ENCODE measurements around the gene TMEM163.
"Not testable (repeated sequence)": the region's sequence is repeated elsewhere in the genome, so short reads cannot be mapped to it uniquely, and the experiment has no call there.

TMEM163 gene

DNA sequence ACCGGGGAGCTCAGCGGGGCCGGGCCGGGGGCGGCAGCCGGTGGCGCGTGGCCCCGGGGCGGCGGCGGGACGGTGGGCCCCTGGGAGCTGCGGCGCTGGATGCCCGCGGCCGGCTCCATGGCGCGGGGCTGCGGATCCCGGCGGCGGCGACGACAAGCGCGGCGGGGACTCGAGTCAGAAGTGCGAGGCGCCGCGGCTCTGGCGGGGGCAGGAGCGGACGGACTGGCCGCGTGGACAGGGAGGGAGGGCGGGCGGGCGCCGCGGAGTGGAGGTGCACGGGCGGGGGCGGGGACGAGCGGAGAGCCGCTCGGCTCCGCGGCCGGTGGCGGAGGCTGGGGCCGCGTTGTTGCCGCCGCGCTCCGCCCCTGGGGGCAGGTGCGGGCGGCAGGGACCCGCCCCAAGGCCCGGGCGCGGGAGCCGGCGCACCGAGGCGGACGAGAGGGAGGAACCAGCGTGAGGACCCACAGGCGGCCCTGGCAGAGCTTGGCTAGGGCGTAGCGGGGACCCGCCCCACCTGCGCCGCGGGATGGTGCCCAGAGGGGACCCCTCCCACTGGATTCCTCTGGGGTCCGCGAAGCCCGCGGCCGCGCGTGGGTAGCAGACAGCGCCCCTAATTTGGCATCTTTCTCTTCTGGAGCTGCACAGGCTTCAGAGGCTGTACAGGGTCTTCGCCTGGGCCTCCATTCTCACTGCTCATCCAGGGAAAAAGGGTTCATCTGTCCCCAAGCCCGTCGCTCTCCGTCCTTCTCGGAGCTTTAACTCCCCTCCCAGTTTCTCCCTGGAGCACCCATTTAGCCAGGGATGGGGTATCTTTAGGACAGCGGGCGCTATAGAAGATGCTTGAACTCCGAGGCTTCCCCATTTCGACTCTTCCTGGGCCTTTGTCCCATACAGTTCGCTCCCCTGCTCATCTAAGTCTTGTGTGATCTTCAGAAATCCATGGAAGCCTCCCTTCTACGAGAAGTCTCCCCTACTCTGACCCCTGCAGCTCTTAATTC, at the start of gene TMEM163:
TMEM163 (minus strand) TSS at position 184 of the 998 bp plus-strand sequence.
- no peak for DNase-seq

DNA sequence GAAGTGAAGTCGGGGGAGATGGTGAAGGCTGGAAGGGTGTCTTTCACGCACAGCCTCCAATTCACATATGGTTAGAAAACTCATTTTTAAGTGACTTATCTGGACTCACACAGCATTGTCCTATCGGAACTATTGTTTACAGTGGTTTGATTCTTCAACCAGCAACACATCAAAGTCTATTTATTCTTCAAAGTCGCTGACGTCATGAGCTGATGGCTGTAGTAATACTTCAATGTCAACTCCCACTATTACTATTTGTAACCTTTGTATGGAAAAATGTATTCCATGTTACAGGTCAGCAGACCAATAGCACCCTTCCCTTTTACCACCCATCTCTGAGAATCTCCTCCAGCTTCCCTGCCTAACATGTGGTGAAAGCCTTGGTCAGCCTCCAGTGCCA, 47.8 kb upstream of the TMEM163 start:
- no peak for DNase-seq

DNA sequence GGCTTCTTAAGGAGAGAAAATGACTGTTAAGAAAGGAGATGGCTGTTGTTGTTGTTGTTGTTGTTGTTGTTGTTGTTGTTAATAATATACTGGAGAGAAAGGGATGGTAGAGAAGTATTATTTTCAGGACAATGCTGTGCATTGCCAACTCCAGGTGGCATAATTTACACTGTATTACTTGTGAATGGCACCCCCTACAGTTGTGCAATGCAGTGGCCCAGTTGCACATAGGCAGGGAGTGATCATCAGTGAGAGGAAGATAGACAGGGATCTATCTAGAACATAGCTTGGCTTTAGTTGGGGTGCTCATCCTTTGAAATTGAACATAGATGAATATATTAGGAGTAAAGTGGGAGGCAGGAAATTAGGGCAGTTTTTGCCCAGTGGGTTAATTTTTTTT, 47.2 kb upstream of the TMEM163 start:
- no peak for DNase-seq

DNA sequence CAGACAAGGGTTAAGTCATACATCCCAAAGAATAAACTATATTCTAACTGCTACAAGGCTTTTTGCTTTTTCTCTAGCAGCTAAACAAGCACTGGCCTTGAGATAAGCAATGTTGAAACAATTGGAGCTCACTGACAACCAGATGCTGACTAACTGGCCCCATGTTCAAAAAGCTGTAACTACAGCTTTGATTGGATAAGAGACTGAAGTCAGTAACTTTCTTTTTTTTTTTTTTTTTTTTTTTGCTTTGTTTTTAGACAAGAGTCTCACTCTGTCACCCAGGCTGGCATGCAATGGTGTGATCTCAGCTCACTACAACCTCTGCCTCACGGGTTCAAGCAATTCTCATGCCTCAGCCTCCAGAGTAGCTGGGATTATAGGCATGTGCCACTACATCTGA, 45.4 kb upstream of the TMEM163 start:
- DNase-seq = no peak

DNA sequence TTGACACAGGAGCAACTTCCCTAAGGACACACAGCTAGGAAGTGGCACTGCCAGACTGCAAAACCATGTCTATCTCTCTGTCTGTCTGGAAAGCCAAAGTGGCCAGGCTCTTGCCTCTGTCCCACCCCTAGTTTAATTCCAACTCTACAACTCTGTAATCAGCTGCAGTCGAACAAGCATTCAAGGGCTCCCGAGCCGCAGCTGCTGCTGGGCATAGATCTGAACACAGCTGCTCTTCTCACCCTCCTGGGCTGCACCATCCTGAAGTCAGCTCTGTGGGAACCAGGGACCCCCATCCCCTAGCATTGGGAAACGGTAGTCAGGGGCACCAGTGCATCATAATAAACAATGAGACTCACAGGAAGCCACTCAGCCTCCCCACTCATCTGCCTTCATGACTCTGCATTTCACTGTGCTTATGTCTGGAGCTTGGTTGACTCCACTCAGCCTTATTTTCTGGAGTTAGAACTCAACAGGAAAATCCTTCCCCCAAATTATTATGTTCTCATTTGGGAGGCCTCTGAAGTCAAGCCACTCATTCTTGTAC, 44.4 kb upstream of the TMEM163 start:
- DNase-seq = no peak

DNA sequence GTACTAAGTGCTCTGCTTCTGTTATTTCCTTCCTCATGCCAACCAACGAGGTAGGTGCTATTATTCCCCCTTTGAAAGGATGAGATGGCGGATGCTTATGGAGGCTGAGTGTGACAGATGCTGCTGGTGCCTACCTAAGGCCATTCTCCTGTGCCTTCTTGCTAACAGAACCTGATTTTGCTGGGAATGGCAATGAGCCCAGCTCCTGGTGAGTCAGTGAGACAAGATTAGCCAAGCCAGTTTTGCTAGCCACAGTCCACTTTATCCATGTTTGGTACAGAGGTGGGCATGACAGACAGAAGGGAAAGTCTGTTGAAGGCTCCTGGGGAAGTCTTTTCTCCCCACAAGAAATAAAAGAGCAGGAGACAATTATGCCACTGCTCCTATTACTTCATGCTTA, 43.7 kb upstream of the TMEM163 start:
- no peak for DNase-seq

DNA sequence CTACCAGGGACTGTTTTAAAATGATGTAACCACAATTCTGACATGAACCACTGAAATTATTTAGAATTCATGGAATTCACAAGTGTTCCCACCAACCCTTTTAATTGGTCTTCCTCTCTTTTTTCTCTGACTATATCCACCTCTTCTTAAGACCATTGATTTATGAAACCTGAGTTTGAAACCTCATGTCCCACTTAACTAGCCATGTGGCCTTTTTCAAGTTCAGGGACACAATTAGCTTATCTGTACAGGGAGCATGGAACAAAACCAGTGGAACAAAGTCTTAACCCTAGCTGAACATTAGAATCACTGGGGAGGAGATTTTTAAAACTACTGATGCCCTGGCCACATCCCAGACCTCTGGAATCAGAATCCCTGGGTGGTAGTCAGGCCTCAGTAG, 41.6 kb upstream of the TMEM163 start:
- no peak for DNase-seq

DNA sequence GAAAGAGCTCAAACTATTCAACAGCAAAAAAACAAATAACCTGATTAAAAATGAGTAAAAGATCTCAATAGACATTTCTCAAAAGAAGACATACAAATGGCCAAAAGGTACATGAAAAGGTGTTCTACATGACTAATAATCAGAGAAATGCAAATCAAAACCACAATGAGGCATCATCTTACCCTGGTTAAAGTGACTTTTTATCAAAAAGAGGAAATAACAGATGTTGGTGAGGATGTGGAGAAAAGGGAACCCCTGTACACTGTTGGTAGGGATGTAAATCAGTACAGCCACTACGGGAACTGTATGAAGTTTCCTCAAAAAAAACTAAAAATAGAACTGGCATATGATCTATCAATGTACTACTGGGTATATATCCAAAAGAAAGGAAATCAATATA, 39.8 kb upstream of the TMEM163 start:
- no peak for DNase-seq

DNA sequence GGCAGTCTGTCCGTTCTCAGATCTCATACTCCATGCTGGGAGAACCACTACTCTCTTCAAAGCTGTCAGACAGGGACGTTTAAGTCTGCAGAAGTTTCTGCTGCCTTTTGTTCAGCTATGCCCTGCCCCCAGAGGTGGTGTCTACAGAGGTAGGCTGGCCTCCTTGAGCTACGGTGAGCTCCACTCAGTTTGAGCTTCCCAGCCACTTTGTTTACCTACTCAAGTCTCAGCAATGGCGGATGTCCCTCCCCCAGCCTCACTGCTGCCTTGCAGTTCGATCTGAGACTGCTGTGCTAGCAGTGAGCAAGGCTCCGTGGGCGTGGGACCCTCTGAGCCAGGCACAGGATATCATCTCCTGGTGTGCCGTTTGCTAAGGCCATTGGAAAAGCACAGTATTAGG, 33.2 kb upstream of the TMEM163 start:
- not testable (repeated sequence) for DNase-seq

DNA sequence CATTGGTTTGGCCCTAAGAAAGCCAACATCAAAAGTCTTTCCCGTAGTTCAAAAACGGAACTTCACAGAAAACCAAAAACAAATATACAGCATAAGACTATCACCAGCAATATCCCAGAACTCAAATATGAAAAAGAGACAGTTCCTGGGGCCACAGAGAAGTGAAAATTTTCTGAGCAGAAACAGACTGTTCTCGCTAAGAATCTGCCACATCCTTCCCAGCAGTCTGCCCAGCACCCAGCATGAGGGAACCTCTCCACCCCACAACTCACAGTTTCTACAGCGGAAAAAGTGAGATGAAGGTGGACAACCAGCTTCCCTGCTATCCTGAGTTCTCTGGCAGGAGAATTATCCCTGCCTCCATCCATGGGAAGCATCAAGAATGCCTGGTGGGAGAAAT, 26.7 kb upstream of the TMEM163 start:
- DNase-seq = no peak

DNA sequence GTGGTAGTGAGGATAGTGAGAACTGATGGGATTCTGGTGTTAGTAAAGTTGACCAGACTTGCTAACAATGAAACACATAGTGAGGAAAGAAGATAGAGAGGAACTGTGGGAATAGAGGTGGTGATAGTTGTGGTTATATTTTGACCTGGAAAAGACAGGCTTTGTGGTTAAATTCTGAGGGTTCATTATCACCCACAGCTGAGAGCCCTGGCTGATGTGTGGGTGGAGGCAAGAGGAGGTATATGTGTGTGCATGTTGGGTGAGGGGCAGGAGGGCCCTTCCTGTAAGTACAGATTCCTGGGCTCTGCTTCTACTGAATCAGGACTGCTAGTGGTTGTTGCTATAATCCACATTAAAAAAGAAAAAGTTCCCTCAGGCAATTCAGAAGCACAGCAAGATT, 26.2 kb upstream of the TMEM163 start:
- DNase-seq = no peak

DNA sequence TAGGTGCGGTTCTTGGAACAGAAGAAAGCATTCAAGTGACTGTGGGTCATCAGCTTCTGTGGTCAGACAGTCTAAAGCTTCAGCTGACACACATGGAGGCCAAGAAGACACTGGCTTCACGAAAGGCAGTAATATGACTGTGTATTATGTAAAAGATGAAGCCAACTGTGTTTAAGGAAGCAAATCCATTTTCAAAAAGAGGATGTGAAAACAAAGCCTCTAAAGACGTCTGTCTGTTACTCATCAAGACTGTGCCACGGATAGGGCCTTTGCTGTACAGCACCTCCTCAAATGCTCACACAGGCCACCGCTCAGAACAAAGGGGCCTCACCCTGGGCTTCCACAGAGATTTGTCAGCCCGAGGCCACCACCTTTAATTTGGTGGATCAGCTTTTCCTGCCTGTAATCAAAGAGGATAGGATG, 21.1 kb upstream of the TMEM163 start:
- no peak for DNase-seq

DNA sequence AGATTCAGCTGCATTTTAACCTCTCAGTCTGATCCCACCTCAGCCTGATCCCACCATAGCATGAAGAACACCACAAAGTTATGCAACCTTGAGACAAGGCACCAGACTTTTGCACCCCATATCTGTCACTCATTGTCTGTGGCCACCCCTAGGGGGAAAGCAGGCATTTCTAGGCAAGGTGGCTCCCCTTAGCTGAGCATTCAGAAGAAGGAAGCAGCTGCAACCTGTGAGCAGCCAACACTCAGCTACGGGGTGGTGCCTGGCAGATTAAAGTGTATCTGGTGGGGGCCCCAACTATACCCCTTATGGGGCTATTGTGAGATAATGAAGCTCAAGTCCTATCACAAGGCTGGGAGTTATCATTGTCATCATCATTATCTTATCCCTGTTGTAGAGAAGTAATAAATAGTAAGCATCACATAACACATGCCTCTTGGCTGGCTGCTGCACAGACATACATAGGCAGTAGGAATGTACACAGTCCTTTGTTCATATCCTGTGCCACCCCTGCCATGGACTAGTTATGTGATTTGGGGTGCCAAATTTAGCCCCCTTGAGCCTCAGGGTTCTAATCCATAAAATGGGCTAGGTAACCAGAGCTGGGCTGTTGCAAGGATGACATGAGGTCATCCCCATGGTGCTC, 20.6 kb upstream of the TMEM163 start:
- no peak for DNase-seq

DNA sequence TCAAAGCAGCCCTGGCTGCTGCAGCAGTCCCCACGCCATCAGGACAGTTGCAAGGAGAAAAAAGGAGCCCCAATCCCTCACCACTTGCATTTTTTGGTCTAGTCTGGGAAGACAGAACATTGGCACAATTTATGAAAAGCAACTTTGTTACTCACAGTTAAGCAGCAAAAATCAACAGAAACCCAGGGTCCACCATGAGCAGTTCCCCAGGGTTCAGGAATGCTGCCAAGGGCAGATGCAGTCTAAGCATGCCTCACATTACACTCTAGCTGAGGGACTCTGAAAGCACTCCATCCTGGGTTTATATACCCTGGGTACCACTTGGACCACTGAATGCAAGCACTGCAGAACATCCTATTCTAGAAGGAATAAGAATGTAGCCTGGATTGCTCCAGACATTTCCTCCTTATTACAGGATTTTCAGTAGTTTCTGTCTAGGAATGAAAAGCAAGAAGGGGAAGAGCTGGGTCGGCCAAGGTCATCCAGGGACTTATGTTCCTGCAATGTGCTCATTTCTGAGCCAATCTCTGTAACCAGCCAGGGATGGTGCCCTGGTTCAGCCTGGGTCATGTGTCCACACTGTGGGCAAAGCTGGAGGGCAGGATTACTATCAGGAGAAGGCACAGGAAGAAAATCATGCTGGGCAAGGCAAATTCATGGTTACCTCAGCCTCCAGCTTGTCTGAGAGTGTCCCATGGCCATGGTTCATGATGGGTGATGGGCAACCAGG, 19.5 kb upstream of the TMEM163 start:
- DNase-seq = no peak

DNA sequence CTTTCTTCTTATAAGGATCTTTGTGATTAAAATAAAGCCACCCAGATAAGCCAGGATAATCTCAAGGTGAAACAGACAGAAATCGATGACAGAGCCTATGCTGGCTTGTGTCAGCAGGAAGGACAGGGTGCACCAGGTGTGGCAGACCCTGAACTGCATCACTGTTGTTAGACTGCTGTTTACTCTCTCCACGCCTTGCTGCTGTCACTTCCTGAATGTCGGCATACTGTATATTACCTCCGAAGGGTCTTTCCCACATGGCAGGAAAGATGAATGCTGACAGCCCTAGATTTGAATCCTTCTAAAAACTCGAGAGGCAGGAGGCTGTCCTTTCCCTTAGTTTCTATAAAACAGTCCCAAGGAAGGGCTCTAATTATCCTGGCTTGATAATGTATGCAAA, 18.9 kb upstream of the TMEM163 start:
- DNase-seq = no peak

DNA sequence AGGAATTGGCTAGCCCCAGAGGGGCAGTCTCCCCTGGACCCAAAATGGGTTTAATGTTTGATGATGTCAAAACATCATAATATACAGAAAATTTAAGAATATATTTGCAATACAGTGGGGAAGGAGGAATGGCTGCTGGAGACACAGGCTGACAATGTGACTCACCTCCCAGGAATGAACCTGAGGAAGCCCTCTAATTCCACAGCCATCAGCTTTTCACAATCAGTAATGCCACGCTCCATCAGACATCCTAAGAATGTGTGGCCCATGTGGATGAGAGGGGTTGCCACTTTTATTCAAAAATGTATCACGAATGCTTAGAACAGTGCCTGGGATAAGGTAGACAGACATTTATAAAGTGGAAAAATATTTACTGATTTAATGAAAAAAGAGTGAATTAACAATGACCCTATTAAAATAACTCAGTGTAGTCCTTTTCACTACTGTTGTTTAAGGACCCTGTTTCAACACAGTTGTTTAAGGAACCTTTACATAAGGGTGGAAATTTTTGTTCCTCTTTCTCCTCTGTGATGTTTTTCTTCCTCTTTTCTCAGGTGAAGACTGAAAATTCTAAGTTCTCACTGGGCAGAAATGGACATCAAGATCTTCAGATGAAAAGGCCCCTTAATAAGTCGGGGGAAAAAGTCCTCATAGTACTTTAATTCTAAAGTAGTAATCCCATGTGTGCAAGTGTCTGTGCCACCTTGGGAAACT, 17.5 kb upstream of the TMEM163 start:
- DNase-seq = no peak

DNA sequence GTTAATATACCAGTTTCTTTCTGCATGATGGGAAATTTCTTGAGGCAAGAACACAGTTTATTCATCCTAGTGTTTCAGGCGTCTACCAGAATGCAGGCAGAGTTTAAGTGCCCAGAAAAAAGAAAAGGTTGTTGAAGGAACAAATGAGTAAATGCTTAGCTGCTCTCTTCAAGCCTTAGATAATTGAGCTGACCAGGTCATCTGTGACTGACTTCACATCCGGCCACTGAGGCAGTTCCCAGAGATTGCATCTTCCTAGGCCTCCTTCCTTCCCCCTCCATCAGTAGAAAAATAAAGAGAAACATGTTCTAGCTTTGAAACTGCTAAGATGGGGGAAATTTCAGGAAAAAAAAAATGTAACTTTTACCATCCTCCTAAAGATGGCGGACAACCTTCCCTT, 9.4 kb upstream of the TMEM163 start:
- DNase-seq = no peak

DNA sequence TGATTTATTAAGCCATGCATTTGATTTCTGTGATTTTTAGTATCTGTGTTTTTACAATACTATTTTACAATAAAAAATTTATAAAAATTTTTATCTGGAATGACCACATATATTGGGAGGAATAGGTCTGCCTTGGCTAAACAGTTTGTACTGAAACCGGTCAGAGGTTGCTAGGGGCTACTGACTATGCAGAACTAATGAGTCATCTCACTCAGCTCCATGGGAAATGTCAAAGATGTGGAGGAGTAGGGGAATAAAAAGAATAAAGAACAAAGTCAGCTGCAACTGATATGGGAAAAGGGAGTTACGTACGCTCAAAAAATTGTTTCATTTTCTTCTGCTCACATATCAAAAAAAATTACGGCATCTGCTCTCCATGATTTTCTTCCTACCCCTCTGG, 8.6 kb upstream of the TMEM163 start:
- no peak for DNase-seq

DNA sequence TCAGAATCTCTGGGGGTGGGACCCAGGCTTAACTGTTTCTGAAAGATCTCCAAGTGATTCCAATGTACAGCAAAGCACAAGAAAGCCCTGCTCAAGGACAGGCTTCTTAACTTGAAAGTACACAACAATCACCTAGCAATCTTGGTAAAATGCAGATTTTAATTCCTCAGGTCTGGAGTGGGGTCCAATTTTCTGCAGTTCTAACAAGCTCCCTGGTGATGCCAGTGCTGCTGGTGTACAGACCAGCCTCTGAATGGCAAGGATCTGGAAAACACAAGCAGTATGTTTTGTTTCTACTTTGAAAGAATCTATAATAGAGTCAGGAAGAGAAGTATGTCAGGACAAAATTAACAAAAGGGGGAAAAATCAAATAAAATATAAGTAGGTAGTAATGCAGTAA, 7.8 kb upstream of the TMEM163 start:
- no peak for DNase-seq

DNA sequence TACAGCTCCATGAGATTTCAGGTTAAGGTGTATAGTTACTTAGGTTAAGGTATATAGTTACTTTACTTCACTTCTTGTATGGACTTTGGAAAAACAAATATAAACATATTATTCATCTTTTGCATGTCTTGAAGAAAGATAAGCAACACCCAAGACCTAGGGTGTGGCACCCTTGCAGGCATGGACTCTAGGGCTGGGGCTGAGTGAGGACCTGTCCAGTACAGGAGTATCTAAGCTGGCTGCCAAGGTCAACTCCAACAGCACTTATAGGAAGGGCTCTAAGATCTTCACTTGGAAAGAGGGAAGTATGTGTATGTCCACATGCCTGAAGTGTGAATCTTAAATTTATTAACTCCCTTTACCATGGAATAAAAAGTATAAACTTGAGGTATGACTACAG, 7.1 kb upstream of the TMEM163 start:
- DNase-seq = no peak

DNA sequence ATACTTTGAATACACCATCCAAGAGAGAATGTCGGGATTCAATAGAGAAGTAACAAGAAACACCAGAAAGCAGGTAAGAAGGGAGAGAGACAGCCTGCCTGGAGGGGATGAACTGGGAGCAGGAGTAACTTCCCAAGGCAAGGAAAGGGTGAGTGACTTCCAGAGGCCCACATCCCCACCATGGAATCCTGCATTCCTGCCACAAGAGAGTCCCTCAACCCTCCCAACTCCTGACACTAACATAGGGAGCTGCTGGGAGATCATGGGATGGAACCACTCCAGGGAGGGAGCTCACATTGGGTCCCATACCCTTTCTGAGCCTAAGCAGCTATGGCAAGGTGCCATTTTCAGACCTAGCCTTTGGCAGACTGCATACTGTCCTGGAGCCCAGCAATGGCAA, 5.5 kb upstream of the TMEM163 start:
- DNase-seq = no peak

DNA sequence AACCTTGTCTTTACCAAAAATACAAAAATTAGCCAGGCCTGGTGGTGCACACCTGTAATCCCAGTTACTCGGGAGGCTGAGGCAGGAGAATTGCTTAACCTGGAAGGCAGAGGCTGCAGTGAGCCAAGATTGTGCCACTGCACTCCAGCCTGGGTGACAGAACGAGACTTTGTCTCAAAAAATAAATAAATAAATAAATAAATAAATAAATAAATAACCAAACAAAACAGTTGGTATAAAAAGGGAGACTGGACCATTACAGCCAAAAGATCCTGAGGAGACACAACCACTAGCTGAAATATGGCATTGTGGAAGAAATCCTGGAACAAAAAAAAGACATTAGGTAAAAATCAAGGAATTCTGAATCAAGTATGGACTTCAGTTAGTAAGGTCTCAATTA, 4.9 kb upstream of the TMEM163 start:
- DNase-seq = not testable (repeated sequence)

DNA sequence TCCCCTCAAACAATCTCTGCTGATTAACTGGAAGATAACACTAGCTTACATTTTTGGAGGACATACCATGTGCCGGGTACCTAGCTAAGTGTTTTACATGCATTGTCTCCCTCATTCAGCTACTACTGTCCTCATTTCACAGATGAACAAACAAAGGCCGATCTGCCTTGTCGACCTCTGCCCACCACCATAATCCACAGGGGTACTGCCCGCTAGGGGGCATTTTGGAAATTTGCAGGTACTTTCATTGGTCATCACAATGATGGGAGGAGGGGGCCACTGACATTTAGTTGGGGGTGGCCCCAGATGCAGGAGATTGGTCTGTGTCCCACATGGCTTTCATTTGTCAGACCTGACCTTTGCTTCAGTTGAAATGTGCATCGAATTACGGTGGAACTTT, 3.9 kb upstream of the TMEM163 start:
- no peak for DNase-seq

All from activated CD4-positive, alpha-beta T cell treated with anti-CD3 and anti-CD28 coated beads for 1 hour (primary cell).